K562 (cell line): Measurements from ENCODE around the gene PDE4D. TPM values are rescaled to one million over a fixed set of nuclear protein-coding genes. Genes with fewer than 3 reads are reported as not detected.

ENCODE experiments used
- ATAC-seq: fragments of 200-7000 bp; cut with Tn5 transposase; 3 replicates; pipeline ENCODE4 v1.9.1; 2020; ENCODE audit warnings: moderate library complexity
- BruUV-seq: library from RNA; stranded (reverse); fragments of 400-500 nt; replicated peaks from 2 replicates; lab custom pipeline; 2021; lab: Mats Ljungman, UMichigan
- CTCF ChIA-PET: fragments of 300-600 bp; formaldehyde crosslinking; extraction: SDS; loops from one replicate; lab custom pipeline; 2021; ENCODE audit warnings: low intra/inter-chr PET ratio; lab: Yijun Ruan, JAX
- POLR2A ChIA-PET: fragments of 300-600, 350-650 bp; sonication (Branson Sonifier 250); formaldehyde crosslinking; extraction: SDS; loops from one replicate; lab custom pipeline; 2021; ENCODE audit warnings: antibody characterized with exemption, inconsistent platforms; lab: Yijun Ruan, JAX
- DNase-seq, 4 experiments: peaks; one replicate each; pipeline versions ENCODE4 v3.0.0 to v3.0.0-alpha.2; 2011 to 2018; ENCODE audit warnings: low spot score in 3 of 4, mixed read lengths in 3 of 4; ENCODE audit errors: extremely low read depth in 1 of 4
- FAIRE-seq: peaks from 2 replicates; lab custom pipeline; 2011; peaks lifted over from hg19 to GRCh38; lab: Jason Lieb, UNC
- H2AFZ ChIP-seq: 2 replicates; pipeline ENCODE4 v1.6.0; 2011; ENCODE audit warnings: low read depth, low read length, control low read depth, inconsistent platforms
- H3K27ac ChIP-seq: fragments of 200-600 bp; 3 replicates; pipeline ENCODE4 v1.8.0; 2011; ENCODE audit warnings: low read depth, mild to moderate bottlenecking, control low read depth, inconsistent platforms, low read length, moderate library complexity, mixed read lengths; ENCODE audit errors: extremely low read depth
- H3K27me3 ChIP-seq, 2 experiments: fragments of 300-600 bp in 1 of 2; 2 replicates in 1 of 2; 3 replicates in 1 of 2; pipeline versions ENCODE4 v1.6.0 to v1.8.0; 2011; ENCODE audit warnings: inconsistent platforms in 2 of 2, low read length in 2 of 2, mild to moderate bottlenecking in 1 of 2, mixed read lengths in 1 of 2, moderate library complexity in 1 of 2; ENCODE audit not compliant: control insufficient read depth in 2 of 2, insufficient read depth in 2 of 2
- H3K36me3 ChIP-seq: fragments of 300-600 bp; 3 replicates; pipeline ENCODE4 v1.8.0; 2011; ENCODE audit warnings: mild to moderate bottlenecking, low read length, inconsistent platforms; ENCODE audit not compliant: control insufficient read depth, insufficient read depth
- H3K4me1 ChIP-seq, 2 experiments: fragments of 200-600 bp in 1 of 2; replicated peaks in 1 of 2; 2 replicates in 1 of 2; 3 replicates in 1 of 2; pipeline versions ENCODE4 v1.5.1 to v1.8.0; 2011; ENCODE audit warnings: inconsistent platforms in 2 of 2, low read length in 2 of 2, mild to moderate bottlenecking in 1 of 2, mixed read lengths in 1 of 2, moderate library complexity in 1 of 2; ENCODE audit not compliant: control insufficient read depth in 2 of 2, insufficient read depth in 2 of 2
- H3K4me2 ChIP-seq: 2 replicates; pipeline ENCODE4 v1.6.1; 2011; ENCODE audit warnings: low read length, control low read depth, inconsistent platforms, mixed read lengths; ENCODE audit not compliant: insufficient read depth
- H3K4me3 ChIP-seq: fragments of 200-600 bp; sonication (generic), shearing (Covaris generic); 2 replicates; pipeline ENCODE4 v1.5.1; 2016; ENCODE audit warnings: control low read depth, inconsistent platforms
- H3K79me2 ChIP-seq: fragments of 200-600 bp; 3 replicates; pipeline ENCODE4 v1.8.0; 2011; ENCODE audit warnings: low read length, inconsistent platforms; ENCODE audit not compliant: control insufficient read depth, insufficient read depth
- H3K9ac ChIP-seq, 2 experiments: 2 replicates each; pipeline versions ENCODE4 v1.6.0 to v1.6.1; 2011; ENCODE audit warnings: low read depth in 2 of 2, low read length in 2 of 2, control low read depth in 1 of 2, inconsistent platforms in 1 of 2, mild to moderate bottlenecking in 1 of 2, mixed read lengths in 1 of 2; ENCODE audit not compliant: insufficient read depth in 1 of 2
- H3K9me1 ChIP-seq: one replicate; pipeline ENCODE4 v1.6.0; 2011; ENCODE audit warnings: inconsistent platforms, mild to moderate bottlenecking, low read length, moderate library complexity; ENCODE audit not compliant: control insufficient read depth, insufficient read depth
- H3K9me3 ChIP-seq: replicated peaks from 2 replicates; pipeline ENCODE4 v1.5.1; 2011; ENCODE audit warnings: low read depth, low read length, inconsistent platforms; ENCODE audit not compliant: control insufficient read depth, insufficient read depth
- H4K20me1 ChIP-seq: replicated peaks from 2 replicates; pipeline ENCODE4 v1.6.1; 2011; ENCODE audit warnings: low read length, inconsistent platforms, mixed read lengths; ENCODE audit not compliant: control insufficient read depth, insufficient read depth
- EGR1 ChIP-seq: fragments of 450-650 bp; conservative IDR thresholded peaks from 2 replicates; pipeline ENCODE4 v1.6.1; 2017; ENCODE audit warnings: mild to moderate bottlenecking
- EP300 ChIP-seq: IDR thresholded peaks from 2 replicates; pipeline ENCODE4 v1.6.1; 2012; ENCODE audit warnings: low read length, improper control_type of control experiment
- HEY1 ChIP-seq: fragments of 250-450 bp; sonication (Bioruptor Pico); IDR thresholded peaks from 2 replicates; pipeline ENCODE4 v1.5.0; 2020; ENCODE audit warnings: mild to moderate bottlenecking, moderate library complexity, borderline replicate concordance
- HOXB6 ChIP-seq: fragments of 250-450 bp; sonication (Bioruptor Pico); IDR thresholded peaks from 2 replicates; pipeline ENCODE4 v1.5.1; 2022; ENCODE audit warnings: mild to moderate bottlenecking, borderline replicate concordance
- LARP7 ChIP-seq: fragments of 450-650 bp; IDR thresholded peaks from 2 replicates; pipeline ENCODE4 v1.6.1; 2016
- PATZ1 ChIP-seq: fragments of 250-450 bp; sonication (Bioruptor Pico); IDR thresholded peaks from 2 replicates; pipeline ENCODE4 v1.5.0; 2020; ENCODE audit warnings: mild to moderate bottlenecking, borderline replicate concordance
- PTRF ChIP-seq: fragments of 450-650 bp; IDR thresholded peaks from 2 replicates; pipeline ENCODE4 v1.6.1; 2016; ENCODE audit warnings: mild to moderate bottlenecking, missing genetic modification characterization, missing compliant biosample characterization
- SIX5 ChIP-seq, 2 experiments: IDR thresholded peaks; 2 replicates each; pipeline ENCODE4 v1.6.1; 2011; ENCODE audit warnings: low read length in 2 of 2, borderline replicate concordance in 1 of 2, low read depth in 1 of 2, mild to moderate bottlenecking in 1 of 2, moderate library complexity in 1 of 2; ENCODE audit not compliant: insufficient read depth in 1 of 2
- SP2 ChIP-seq: IDR thresholded peaks from 2 replicates; pipeline ENCODE4 v1.6.1; 2011; ENCODE audit warnings: mild to moderate bottlenecking, low read depth, low read length, moderate library complexity; ENCODE audit not compliant: poor library complexity, severe bottlenecking; ENCODE audit errors: extremely low read depth
- SRSF3 ChIP-seq: fragments of 200-400 bp; formaldehyde crosslinking; IDR thresholded peaks from 2 replicates; pipeline ENCODE4 v1.6.1; 2016; ENCODE audit warnings: mild to moderate bottlenecking, low read length, moderate library complexity; ENCODE audit not compliant: insufficient read depth
- WGBS: fragments of 100-300 bp; shearing (Covaris generic); methylation state at CpG from one replicate; pipeline ENCODE4 v1.1.6; 2016; ENCODE audit warnings: low coverage, mixed read lengths; ENCODE audit not compliant: insufficient coverage; ENCODE audit errors: missing lambda C conversion rate; 5-methylcytosine and 5-hydroxymethylcytosine counted together
- in situ Hi-C: fragments of 300-500 bp; cut with MboI; formaldehyde crosslinking; loops from 4 replicates; pipeline ENCODE4 v1.15.0; 2018; ENCODE audit warnings: inconsistent platforms, mixed read lengths
- intact Hi-C: fragments of 100-400 bp; cut with micrococcal nuclease; formaldehyde crosslinking; loops from 2 replicates; pipeline ENCODE4 v1.14.2; 2022
- polyA plus RNA-seq, 8 experiments: library from polyadenylated mRNA; depleted of rRNA in 4 of 8; stranded (reverse) in 5 of 8; unstranded in 3 of 8; fragments of >200 nt; fragmentation: Nextera tagmentation in 2 of 8; fragmentation: Illumina TruSeq in 1 of 8; extraction: Ambion mirVana in 2 of 8; extraction: Trizol in 1 of 8; gene quantifications; 2 replicates each; pipeline versions ENCODE4 v1.2.1 to v1.2.3, GENCODE V29; 2011 to 2014; ENCODE audit warnings: inconsistent platforms in 1 of 8, missing spikeins in 1 of 8
- total RNA-seq, 7 experiments: library from RNA; depleted of rRNA in 6 of 7; stranded (reverse); fragments of >200 nt in 6 of 7; fragmentation: Illumina TruSeq in 2 of 7; extraction: Trizol in 2 of 7; gene quantifications; 2 replicates each; pipeline versions ENCODE4 v1.2.1 to v1.2.3, GENCODE V29; 2011 to 2021; ENCODE audit warnings: low replicate concordance in 1 of 7

The PDE4D gene
- total and polyA plus RNA-seq, 9 of the 15 experiments (the other 6 are each of a cell fraction or from before 2014, with no cell fraction given): 0.04 to 0.46 (median 0.13) TPM

GRCh38 chr5:59693492-59694309 is 199.8 kb downstream of the PDE4D start:
- ATAC-seq (no peak), DNase-seq (no peak), FAIRE-seq (no peak)
- no peaks in the 10 kb centered on the region for H3K79me2 ChIP-seq
- TF ChIP-seq HOXB6: no peak
- TF ChIP-seq SP2: no peak
- ChIA-PET POLR2A (interaction anchor here (0.7 kb wide), 1 partner anchor 92 kb away, joined by 3 read pairs; no protein-coding TSS in a partner anchor), CTCF (no interaction called here)
- in situ Hi-C loops (no loop called here), intact Hi-C loops (no loop called here)
- H3K9me3 ChIP-seq: no peaks in the 10 kb centered on the region
- H3K4me3 ChIP-seq: no peak overlapping the region
- H3K27ac ChIP-seq: no peak overlapping the region
- no peaks in the 10 kb centered on the region for H3K9me1 ChIP-seq
- H3K4me2 ChIP-seq: no peak overlapping the region
- 0% methylated on average over 6 of the region's 6 CpGs for WGBS
- H3K36me3 ChIP-seq: no peaks in the 10 kb centered on the region
- H4K20me1 ChIP-seq: no peaks in the 10 kb centered on the region
- no peaks in the 10 kb centered on the region for H3K27me3 ChIP-seq
- H3K9ac ChIP-seq: no peak overlapping the region
- no peak overlapping the region for H2AFZ ChIP-seq
- H3K4me1 ChIP-seq: no peaks in the 10 kb centered on the region
- no TSS peak for BruUV-seq

GRCh38 chr5:59685793-59686192 is 207.7 kb downstream of the PDE4D start:
- Histone ChIP-seq H3K27me3 (no peaks in the 10 kb centered on the region), H4K20me1 (no peaks in the 10 kb centered on the region), H3K9me3 (no peaks in the 10 kb centered on the region), H3K9me1 (no peaks in the 10 kb centered on the region), H3K79me2 (no peaks in the 10 kb centered on the region), H3K36me3 (no peaks in the 10 kb centered on the region), H3K27ac (no peak overlapping the region), H2AFZ (no peak overlapping the region), H3K9ac (no peak overlapping the region), H3K4me2 (no peak overlapping the region), H3K4me1 (no peaks in the 10 kb centered on the region), H3K4me3 (no peak overlapping the region)
- no TSS peak for BruUV-seq
- intact Hi-C loops: no loop called here
- in situ Hi-C loops: no loop called here
- ChIA-PET POLR2A (no interaction called here), CTCF (no interaction called here)
- FAIRE-seq (no peak), DNase-seq (no peak), ATAC-seq (no peak)
- WGBS: 3% methylated on average over 2 of the region's 2 CpGs
- TF ChIP-seq EGR1 (no peak), HEY1 (CRISPR knock-in tag) (no peak), EP300 (no peak), SRSF3 (no peak), SIX5 (IDR thresholded peaks at IDR 0.05; ENCODE audit: borderline replicate concordance in 1 of 2, insufficient read depth in 1 of 2, low read depth in 1 of 2, low read length in 2 of 2) (no peak), PTRF (tag) (no peak), LARP7 (no peak), PATZ1 (CRISPR knock-in tag) (no peak)
